HG03280 (cell line): ENCODE measurements around the gene NCKAP5.

Experiments used
- ATAC-seq: cut with Tn5 transposase; IDR thresholded peaks from one replicate; pipeline ENCODE4 v1.9.1; 2021; ENCODE audit warnings: mild to moderate bottlenecking, moderate library complexity; ENCODE audit not compliant: unreplicated experiment

Gene NCKAP5

DNA sequence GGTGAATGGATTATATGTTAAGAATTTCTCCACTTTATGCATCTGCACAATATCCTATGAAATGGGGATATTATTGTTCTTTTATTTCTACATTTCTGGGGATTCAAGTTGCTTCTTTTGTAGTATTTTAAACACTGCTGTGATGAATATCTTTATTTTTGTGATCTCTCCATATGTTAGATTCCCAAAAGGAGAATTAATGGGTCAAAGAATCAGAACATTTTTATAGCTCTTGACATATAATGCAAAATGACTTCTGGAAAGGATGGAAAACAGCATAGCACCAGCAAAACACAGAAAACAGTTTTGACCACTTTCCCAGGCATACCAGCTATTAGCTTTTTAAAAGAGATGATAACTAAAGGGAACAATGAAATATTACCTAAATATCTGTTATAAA is 135.5 kb downstream of the NCKAP5 start:
- no peak for ATAC-seq

DNA sequence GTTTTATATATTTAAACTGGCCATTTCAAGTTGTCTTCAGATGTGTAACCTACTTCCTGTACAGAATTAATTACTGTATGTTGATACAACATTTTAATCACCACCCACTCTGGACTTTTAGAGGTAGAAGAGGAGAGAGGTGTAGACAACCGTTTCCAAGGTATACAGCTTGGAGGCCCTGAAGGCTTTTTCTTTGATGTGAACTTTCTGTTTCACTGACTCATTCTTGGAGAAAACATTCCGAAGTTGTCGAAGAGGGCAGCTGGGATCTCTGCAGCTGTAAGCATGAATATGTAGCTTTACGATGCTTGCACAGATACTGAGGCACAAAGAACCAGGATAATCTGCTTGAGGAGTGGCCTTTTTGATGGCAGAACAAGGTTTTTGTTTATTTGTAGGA is 137.0 kb downstream of the NCKAP5 start:
- no peak for ATAC-seq

DNA sequence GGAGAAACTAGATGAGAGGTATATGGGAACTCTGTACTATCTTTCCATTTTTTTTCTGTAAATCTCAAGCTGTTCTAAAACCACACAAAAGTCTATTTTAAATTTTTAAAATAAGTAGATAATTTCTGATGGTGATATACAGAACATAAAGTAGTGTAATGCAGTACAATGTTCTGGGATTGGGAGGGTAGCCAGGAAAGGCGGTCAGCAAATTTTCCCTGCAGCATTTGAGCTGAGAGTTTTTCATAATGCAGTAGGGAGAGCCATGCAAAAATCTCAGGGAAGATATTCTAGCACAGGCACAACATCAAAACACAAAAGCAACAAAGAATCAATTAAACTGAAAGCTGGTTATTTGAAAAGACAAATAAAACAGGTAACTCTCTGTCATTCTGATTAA is 141.5 kb downstream of the NCKAP5 start:
- ATAC-seq, result no peak

DNA sequence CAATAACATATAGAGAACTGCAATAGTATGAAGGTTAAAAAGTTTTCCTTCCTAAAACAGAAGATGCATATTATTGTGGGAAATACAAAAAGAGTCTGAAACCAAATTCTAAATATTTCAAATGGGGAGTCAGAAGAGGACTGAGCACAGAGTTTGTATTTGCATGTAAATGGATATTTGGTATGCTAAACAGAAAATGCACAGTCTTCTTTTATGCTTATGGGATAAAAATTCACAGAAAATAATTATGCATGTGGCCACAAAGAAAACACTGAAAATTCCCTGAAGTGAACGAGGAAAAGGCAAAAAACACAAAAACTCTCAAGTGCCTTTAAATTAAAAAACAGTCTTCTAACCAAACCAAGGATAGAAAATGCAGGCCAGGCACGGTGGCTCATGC is 142.7 kb downstream of the NCKAP5 start:
- ATAC-seq, result no peak

DNA sequence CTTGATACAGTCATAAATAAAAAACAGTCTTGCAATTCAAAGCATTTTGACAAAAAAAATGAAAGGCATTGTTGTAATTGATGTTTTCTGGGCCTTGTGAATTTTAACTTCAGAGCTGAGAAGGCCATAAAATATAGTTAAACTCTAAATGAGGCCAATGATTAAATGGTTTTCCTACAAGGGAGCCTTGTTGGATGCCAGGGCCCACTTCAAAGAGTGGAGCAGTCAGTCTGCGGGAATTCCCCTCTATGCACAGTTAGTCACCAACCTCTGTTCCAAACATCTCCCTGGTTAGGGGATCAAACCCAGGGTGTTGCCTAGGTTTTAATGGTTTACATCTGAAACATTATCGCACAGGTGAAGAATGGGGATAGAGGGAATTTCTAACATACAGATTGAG is 143.4 kb downstream of the NCKAP5 start:
- ATAC-seq, result no peak

DNA sequence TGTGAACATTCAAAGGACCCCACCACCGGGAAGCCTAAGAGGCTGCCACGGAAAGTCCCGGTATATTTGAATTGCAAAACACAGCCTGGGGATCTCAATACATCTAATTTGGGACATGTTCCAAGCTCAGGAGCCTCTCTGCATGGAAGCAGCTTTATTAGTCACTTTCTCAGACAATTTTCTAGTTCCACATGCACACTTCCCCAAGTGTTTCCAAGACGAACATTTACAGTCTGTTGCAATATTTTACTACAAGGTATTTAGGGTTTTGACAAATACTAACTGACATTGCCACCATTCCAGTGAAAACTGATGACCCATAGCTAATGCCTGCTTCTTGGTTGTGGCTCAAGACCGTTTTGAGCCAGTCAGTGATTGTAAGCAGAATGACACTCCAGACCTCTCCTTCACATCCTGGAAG is 145.3 kb downstream of the NCKAP5 start:
- no peak for ATAC-seq

DNA sequence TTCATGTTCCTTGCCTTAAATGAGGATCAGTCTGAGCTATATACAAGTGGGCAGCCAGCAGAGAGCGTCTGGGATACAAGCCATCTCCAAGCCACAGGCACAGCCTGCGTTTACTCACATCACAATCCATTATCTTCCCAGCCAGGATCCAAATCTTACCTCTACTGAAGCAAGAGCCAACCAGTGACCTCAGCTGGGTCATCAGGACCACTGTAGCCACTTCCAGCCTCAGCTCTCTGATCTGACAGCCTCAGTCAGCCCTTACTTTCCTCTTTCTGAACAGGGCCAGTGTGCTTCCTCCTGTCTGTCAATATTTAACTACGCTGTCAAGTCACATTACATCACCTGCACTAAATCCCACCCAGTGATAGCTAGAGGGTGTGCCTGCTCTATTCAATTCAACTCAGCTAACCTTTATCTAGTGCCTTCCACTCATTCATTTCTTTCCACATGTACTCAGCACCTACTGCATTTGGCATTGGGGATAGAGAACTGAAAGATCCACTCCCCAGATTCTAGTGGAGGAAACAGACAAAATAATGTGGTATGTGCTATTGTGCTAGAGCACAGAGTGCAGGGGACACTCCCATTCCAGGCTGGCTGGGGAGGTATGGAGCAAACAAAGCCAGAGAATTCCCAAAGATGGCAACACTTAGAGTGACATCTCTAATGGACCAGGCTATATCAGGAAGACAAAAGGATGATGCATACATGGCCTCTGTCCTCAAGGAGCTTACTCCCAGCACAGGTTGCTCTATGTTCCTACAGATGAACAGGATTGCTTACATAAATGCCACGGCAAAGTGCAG is 146.5 kb downstream of the NCKAP5 start:
- peak; percentile 67 for ATAC-seq

DNA sequence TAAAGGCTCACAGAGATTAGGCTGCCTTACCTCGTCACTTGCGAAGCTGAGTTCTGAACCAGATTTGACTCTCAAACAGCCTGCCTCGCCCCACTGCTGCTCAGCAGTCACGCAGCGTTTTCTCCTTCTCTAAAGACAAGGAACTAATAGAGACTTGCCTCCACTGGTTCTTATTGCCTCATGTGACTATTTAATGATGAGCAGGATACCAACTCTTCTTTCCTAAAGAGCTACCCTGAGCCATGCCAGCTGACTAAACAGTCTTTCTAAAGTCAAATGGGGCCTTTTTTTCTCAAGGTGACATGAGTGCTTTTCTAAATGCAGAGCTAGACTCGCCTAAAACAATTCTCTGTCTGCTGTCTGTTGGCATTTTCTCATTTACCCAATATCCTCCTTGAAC is 147.5 kb downstream of the NCKAP5 start:
- ATAC-seq, result no peak

DNA sequence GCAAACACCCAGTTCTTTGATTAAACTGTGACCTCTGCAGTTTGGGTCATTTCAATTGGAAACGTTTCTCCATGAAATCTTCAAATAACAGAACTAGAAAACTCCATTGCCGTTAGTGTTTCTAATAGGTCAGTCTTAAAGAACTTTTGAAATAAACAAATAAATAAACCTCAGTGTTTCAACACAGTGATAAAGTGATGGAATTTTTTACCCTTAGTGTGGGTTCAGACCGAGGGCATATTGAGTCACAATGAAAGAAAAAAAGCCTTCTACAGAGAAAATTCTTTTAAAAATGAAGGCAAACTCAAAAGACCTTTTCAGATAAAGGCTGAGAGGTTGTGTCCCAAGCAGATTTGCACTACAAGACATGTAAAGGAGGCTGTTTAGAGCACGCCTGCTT is 149.6 kb downstream of the NCKAP5 start:
- ATAC-seq, result no peak

DNA sequence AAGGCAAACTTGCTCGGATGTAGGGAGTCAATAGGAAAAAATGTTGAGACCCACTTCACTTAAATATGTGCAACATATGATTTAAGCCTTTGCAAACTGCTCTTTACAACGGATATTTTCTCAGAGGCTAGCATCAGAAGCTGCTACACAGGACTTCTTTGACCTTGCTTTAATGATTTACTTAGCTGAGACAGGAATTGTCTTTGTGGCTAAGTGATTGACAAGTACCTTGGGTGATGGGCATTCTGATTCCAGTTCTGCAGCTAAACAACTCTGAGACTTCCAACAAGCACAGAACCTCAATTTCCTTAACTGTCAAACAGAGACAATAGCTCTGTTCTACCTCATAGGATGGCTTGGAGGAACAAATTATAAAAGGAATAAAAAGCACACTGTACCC is 150.2 kb downstream of the NCKAP5 start:
- ATAC-seq, result no peak

DNA sequence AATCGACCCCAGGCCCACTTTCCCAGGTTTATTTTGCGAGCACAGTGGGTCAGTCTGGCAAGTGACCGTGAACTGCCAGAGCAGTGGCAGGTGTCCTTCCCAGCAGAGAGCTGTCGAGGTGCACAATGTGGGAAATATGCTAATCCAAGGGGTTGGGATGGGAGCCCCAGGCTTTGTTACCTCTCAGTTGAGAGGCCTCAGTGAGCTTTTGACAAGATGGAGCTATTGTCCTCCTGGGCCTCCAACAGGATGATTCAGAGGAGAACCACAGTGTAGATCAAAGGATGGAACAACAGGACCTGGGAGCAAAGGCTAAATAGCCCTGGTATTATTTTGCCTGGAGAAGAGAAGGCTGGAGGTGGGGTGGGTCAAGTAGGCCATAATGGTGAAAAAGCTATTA is 150.8 kb downstream of the NCKAP5 start:
- no peak for ATAC-seq

DNA sequence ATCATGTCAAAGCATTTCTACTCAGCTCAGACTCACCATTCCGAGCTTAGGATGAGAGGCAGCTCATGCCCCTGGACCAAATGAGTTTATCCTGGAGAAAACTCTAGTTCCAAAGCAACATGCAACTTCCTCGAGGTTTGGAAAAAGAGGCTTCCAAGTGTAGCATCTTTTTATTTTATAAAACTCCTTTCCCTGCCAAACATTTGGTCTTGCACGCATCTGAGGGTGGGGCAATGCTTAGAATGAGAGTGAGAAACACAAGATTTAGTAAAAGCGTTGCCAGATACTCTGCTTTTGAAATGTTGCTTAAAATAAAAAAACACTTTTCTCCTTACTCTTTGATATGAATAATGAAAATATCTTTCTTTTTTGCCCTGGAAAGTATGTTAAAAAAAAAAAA is 151.5 kb downstream of the NCKAP5 start:
- ATAC-seq, result no peak

DNA sequence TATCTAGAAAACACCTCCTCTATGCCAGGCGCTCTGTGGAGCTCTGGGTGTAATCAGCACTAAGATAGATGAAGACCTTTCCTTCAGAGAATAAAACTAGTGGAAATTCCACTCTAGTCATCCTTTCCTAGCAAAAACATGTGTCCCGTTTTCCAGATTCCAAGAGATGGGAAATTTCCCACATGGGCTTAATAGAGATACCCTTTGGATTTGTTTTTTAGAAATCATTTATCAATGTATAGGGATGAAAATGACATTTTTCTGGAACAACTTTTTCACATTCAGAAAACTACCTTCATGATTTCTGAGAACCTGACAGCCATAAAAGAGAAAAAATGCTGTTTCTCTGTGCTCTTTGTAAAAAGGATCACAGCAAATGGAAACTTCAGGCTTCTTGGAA is 152.1 kb downstream of the NCKAP5 start:
- ATAC-seq, result no peak

DNA sequence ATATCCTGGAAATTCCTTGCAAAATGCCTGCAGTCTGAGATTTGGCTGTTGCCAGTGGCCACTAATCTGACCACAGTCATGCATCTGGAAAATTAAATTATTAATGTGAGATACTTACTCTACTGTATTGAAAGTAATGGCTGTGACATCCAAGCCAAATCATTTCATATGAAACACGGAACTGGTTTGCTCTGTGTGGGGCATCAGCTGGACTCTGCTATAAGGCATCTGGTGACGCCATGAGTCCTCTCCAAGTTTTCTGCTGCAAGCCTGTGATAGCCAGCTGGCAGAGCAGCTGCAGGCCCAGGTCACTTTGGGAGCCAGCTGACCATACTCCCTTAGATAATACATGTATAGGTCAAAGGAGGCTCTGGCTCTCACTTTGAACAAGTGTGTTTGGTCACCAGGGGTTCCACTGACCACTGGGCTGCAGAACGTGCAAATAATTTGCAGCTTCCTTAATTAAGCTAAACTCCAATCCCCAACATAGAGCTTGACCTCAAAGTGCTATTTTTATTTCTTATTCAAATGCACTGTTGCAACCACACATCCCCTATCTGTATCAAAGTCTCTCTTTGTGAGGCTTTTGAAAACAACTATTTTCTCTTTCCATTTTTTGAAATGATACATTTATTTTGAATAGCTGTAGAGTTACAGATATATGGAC is 152.9 kb downstream of the NCKAP5 start:
- ATAC-seq, result no peak

DNA sequence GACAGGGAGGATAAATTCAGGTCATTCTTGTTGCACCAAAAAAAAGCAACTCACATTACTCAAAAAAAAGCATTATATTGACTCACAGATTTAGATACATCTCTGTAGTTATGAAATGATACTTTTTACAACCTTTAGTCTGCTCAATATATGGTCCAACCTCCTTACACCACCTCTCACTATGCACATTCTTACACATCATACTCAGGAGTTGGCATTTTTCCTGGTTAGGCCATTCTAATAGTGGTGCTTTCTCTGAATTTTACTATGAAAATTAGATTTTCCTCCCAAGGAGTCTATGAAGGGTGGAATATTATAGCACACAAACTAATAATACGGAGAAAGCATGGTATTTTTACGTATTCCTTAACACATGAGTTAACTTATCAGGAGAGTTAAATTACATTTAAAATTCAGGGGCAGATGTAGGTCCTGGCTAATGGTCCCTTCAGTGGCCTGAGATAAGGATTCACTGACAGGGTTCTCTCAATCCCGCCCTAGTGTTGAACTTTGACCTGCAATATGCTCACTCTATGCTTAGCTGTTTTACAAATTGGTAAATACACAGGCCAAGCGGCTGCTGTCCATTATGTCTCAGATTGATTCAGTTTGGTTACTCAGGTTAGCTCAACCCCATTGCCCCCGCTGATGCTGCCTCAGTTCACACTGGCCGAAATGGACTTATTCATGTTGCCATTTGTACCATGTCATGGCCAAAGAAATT is 153.6 kb downstream of the NCKAP5 start:
- ATAC-seq, result no peak

DNA sequence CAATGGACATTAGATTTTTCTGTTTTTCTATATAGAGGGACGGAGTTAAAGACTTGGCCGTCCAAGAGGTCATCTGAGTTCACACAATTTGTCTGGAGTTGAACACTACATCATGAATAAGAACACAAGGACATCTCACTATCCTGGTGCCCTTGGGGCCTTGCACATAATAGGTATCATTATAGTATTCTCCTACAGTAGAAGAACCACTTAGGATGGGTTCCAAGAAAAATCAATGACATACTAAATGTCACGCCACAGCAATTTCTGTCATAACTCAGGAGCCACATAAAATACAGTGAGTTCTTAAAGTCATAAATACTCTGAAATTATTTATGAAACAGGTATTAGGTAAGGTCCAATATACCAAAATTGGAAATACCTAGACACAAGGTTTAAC is 154.4 kb downstream of the NCKAP5 start:
- ATAC-seq, result no peak

DNA sequence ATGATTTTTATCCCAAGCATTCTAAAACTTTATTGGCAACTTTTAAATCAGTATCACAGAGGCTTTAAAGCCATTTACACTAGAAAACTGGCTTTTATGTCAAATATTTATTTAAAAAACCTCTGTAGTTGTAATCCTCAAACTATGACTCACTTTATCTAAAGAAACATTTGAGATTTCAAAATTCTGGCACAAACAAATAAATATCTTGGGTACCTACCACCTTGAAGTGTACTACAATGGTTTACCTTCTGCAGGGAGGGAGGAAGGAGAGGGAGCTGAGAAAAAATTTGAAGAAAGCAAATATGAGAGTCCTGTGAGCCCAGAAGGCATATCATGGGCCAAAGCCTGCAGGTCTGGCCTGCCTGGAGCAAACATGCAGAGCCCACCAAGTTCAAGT is 155.6 kb downstream of the NCKAP5 start:
- no peak for ATAC-seq

DNA sequence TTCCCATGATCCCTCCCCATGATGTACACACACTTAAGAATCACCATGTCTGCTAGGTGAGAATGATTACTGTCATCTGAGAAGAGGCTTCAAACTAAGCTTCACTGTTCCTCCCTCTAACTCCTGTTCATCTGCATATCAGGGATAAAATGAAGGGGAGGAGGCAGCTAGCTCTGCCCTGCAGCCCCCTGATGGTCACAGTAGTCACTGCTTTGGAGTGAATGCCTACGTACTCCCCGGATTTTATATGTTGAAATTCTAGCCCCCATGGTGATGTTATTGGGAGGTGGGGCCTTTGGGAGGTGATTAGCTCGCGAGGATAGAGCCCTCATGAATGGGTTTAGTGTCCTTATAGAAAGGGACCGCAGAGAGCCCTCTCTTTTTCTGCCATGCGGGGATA is 156.4 kb downstream of the NCKAP5 start:
- ATAC-seq, result no peak

DNA sequence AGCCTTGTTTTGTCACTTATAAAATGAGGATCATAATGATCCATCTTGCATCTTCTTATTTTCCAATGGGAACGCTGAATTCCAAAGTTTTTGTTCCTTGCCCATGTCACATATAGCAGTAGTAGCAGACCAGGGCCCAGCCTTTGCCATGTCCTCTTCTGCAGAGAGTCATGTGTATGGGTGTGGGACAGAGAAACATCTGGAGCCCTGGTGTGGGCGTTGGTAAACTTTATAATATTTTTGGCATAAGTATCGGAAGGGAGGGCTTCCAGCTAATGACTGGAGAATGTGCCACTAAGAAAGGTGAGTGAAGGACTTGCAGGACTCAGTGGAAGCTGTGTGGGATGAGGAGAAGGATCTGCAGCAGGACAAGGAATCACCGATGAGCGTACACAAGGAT is 157.2 kb downstream of the NCKAP5 start:
- ATAC-seq, result no peak

DNA sequence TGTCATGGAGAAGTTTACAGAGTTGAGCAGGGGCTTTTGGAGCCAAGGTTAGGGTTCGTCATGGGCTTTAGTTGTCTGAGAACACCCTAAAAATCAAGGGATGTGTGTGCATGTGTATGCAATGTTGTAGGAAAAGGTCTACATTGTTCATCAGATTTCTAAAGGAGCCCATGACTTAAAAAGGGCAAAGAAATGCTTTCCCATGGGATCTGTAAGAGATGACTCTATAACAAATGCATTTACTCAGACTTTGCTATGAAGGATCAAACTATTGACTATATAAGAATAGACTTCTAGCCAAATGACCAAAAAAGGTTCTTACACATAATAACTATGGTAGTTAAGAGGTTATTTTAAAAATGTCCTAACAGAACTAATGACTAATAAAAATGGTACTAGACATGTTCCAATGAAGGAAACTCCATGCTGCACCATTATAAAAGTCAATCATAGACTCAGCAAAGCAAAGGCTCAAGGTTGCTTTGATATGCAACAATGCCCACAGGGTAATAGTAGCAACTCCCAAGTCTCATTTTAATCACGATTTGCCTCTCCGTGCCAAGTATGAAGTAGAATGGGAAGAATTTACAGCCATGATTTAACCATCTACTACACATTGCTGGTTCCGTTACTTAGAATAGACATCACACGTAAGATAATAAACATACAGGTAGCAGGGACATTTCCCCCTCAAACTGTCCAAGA is 158.5 kb downstream of the NCKAP5 start:
- ATAC-seq, result no peak

DNA sequence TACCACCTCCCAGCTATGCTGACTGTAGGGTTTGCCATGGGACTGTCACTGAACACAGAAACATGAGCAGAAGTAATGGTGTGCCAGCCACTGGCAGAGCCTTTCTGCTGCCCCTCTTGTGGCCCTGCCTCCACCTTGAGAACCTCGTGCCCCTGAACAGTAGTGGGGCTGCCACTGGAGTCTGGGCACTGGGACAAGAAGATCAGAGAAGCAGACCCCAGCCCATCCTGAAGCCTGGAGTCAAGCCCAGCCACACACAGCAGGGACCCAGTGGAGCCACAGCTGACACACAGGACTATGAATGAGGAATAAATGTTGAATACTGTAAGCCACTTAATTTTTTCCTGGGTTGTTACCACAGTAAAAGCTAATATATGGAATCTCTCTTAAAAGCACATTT is 159.6 kb downstream of the NCKAP5 start:
- ATAC-seq, result no peak
